ENCODE results near the gene BAX. TPM values are rescaled to one million over a fixed set of nuclear protein-coding genes. Genes with fewer than 3 reads are reported as not detected.

The BAX gene
- total and polyA plus RNA-seq, 9 of the 15 experiments (the other 6 are each of a cell fraction or from before 2014, with no cell fraction given): 3.2 to 95.4 (median 44.5) TPM

DNA sequence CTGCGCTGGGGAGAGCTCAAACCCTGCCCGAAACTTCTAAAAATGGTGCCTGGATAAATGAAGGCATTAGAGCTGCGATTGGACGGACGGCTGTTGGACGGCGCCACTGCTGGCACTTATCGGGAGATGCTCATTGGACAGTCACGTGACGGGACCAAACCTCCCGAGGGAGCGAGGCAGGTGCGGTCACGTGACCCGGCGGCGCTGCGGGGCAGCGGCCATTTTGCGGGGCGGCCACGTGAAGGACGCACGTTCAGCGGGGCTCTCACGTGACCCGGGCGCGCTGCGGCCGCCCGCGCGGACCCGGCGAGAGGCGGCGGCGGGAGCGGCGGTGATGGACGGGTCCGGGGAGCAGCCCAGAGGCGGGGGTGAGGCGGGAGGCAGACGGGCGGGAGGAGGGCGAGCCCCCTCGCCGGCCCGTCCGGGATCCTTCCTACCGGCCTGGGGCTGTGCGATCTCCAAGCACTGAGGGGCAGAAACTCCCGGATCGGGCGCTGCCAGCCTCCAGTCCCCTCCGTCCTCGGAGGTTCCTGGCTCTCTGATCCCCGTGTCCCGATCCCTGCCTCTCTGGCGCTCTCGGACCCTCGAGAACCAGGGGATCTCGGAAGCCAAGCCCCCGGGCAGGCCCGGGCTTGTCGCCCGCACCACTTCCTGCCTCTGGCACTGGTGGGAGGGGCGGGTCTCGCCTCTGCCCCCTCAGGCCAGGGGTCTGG is at the start of gene BAX (continued):
- no peak for TF ChIP-seq RBM17 (IDR thresholded peaks at IDR 0.05; ENCODE audit: borderline replicate concordance, low read depth, low read length)
- TF ChIP-seq, protein P1, sequence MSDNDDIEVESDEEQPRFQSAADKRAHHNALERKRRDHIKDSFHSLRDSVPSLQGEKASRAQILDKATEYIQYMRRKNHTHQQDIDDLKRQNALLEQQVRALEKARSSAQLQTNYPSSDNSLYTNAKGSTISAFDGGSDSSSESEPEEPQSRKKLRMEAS (CRISPR knock-in tag; IDR thresholded peaks at IDR 0.05): peak; percentile 96
- TF ChIP-seq, protein P2, sequence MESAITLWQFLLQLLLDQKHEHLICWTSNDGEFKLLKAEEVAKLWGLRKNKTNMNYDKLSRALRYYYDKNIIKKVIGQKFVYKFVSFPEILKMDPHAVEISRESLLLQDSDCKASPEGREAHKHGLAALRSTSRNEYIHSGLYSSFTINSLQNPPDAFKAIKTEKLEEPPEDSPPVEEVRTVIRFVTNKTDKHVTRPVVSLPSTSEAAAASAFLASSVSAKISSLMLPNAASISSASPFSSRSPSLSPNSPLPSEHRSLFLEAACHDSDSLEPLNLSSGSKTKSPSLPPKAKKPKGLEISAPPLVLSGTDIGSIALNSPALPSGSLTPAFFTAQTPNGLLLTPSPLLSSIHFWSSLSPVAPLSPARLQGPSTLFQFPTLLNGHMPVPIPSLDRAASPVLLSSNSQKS (CRISPR knock-in tag; IDR thresholded peaks at IDR 0.05): no peak
- TF ChIP-seq, protein P3, sequence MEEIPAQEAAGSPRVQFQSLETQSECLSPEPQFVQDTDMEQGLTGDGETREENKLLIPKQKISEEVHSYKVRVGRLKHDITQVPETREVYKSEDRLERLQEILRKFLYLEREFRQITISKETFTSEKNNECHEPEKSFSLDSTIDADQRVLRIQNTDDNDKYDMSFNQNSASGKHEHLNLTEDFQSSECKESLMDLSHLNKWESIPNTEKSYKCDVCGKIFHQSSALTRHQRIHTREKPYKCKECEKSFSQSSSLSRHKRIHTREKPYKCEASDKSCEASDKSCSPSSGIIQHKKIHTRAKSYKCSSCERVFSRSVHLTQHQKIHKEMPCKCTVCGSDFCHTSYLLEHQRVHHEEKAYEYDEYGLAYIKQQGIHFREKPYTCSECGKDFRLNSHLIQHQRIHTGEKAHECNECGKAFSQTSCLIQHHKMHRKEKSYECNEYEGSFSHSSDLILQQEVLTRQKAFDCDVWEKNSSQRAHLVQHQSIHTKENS (CRISPR knock-in tag; IDR thresholded peaks at IDR 0.05): no peak
- 0 out of 2 replicates have a peak, but pooled peaks have one; percentile 1 for TF ChIP-seq CC2D1A (IDR thresholded peaks at IDR 0.05)
- TF ChIP-seq ZNF785 (CRISPR knock-in tag; IDR thresholded peaks at IDR 0.05): no peak
- TF ChIP-seq PURB (CRISPR knock-in tag; IDR thresholded peaks at IDR 0.05; ENCODE audit: low read depth): no peak
- no peak for TF ChIP-seq SRSF1 (IDR thresholded peaks at IDR 0.05; ENCODE audit: low read depth, low read length)
- no peak for TF ChIP-seq ZNF384 (IDR thresholded peaks at IDR 0.05; ENCODE audit: low read depth, low read length)
- TF ChIP-seq, protein P4, sequence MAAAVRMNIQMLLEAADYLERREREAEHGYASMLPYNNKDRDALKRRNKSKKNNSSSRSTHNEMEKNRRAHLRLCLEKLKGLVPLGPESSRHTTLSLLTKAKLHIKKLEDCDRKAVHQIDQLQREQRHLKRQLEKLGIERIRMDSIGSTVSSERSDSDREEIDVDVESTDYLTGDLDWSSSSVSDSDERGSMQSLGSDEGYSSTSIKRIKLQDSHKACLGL (CRISPR knock-in tag; IDR thresholded peaks at IDR 0.05; ENCODE audit: borderline replicate concordance, poor library complexity, severe bottlenecking): peak; percentile 23
- peak; percentile 70; the same call in 1 of the 2 replicates for TF ChIP-seq ZBTB7A (IDR thresholded peaks at IDR 0.05; ENCODE audit: borderline replicate concordance, control insufficient read depth, low read depth, low read length)
- no peak for TF ChIP-seq RFX1 (IDR thresholded peaks at IDR 0.05)
- TF ChIP-seq MCM5 (IDR thresholded peaks at IDR 0.05; ENCODE audit: low read depth): no peak
- TF ChIP-seq SNIP1 (IDR thresholded peaks at IDR 0.05; ENCODE audit: low read depth): no peak
- TF ChIP-seq, protein P5, sequence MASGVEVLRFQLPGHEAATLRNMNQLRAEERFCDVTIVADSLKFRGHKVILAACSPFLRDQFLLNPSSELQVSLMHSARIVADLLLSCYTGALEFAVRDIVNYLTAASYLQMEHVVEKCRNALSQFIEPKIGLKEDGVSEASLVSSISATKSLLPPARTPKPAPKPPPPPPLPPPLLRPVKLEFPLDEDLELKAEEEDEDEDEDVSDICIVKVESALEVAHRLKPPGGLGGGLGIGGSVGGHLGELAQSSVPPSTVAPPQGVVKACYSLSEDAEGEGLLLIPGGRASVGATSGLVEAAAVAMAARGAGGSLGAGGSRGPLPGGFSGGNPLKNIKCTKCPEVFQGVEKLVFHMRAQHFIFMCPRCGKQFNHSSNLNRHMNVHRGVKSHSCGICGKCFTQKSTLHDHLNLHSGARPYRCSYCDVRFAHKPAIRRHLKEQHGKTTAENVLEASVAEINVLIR (CRISPR knock-in tag; IDR thresholded peaks at IDR 0.05): peak; percentile 54; the same call in 1 of the 2 replicates
- TF ChIP-seq MCM2 (IDR thresholded peaks at IDR 0.05; ENCODE audit: low read depth): no peak
- TF ChIP-seq, protein P6, sequence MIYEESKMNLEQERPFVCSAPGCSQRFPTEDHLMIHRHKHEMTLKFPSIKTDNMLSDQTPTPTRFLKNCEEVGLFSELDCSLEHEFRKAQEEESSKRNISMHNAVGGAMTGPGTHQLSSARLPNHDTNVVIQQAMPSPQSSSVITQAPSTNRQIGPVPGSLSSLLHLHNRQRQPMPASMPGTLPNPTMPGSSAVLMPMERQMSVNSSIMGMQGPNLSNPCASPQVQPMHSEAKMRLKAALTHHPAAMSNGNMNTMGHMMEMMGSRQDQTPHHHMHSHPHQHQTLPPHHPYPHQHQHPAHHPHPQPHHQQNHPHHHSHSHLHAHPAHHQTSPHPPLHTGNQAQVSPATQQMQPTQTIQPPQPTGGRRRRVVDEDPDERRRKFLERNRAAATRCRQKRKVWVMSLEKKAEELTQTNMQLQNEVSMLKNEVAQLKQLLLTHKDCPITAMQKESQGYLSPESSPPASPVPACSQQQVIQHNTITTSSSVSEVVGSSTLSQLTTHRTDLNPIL (CRISPR knock-in tag; IDR thresholded peaks at IDR 0.05): no peak
- TF ChIP-seq EGR1 (conservative IDR thresholded peaks at IDR 0.05): peak; percentile 80
- no peak for TF ChIP-seq ZNF232 (CRISPR knock-in tag; IDR thresholded peaks at IDR 0.05)
- peak; percentile 83 for TF ChIP-seq SMAD4 (CRISPR knock-in tag; conservative IDR thresholded peaks at IDR 0.05)
- 0 out of 2 replicates have a peak, but pooled peaks have one; percentile 9 for TF ChIP-seq ERF (CRISPR knock-in tag; IDR thresholded peaks at IDR 0.05)
- no peak for TF ChIP-seq YBX1 (IDR thresholded peaks at IDR 0.05)
- TF ChIP-seq KAT8 (IDR thresholded peaks at IDR 0.05; ENCODE audit: low read depth): no peak
- no peak for TF ChIP-seq SAFB2 (IDR thresholded peaks at IDR 0.05; ENCODE audit: borderline replicate concordance, low read depth, low read length, severe bottlenecking)
